ENCODE data around the gene CACNA1D. TPM values are rescaled to one million over a fixed set of nuclear protein-coding genes. Genes with fewer than 3 reads are reported as not detected.

The CACNA1D gene
- total and polyA plus RNA-seq, 2 donors (not counting 3 experiments of a cell fraction or from before 2014, with no cell fraction given) = 0.06 TPM; not detected in 1

GRCh38 chr3:53730576-53730975 lies 236.2 kb downstream of the CACNA1D start:
- no peaks in the 10 kb centered on the region for H3K36me3 ChIP-seq (ENCODE audit: control insufficient read depth in 2 of 2, extremely low read depth in 1 of 2, insufficient read depth in 2 of 2, low read length in 2 of 2)
- no peaks in the 10 kb centered on the region for H4K20me1 ChIP-seq (replicated peaks; ENCODE audit: control insufficient read depth, extremely low read depth, insufficient read depth, low read length)
- no peak overlapping the region for H3K27ac ChIP-seq (ENCODE audit: insufficient read depth, low read depth, low read length)
- BruUV-seq (replicated peaks) = no TSS peak
- intact Hi-C loops (cut with micrococcal nuclease) = no loop called here
- TF ChIP-seq GATA2 (IDR thresholded peaks at IDR 0.05; ENCODE audit: insufficient read depth, insufficient read length, low read depth, low read length) = no peak
- no peak overlapping the region for H2AFZ ChIP-seq (ENCODE audit: low read depth, low read length)
- no peak overlapping the region for H3K4me2 ChIP-seq (ENCODE audit: insufficient read depth, low read length)
- H3K9ac ChIP-seq (replicated peaks; ENCODE audit: extremely low read depth, insufficient read depth, low read length) = no peak overlapping the region
- no peaks in the 10 kb centered on the region for H3K27me3 ChIP-seq (ENCODE audit: control insufficient read depth in 2 of 2, insufficient read depth in 2 of 2, low read length in 2 of 2)
- no peaks in the 10 kb centered on the region for H3K9me1 ChIP-seq (replicated peaks; ENCODE audit: control insufficient read depth, extremely low read depth, insufficient read depth, low read length)
- POLR2A ChIA-PET = no interaction called here
- no peaks in the 10 kb centered on the region for H3K79me2 ChIP-seq (ENCODE audit: control insufficient read depth, insufficient read depth, low read length)
- FAIRE-seq (no peak), DNase-seq (ENCODE audit: low read depth, low spot score) (no peak)
- dilution Hi-C loops (cut with MboI; ENCODE audit: extremely low pct_ligation_motif_present, low sequenced_read_pairs) = no loop called here
- H3K4me3 ChIP-seq (replicated peaks in 1 of 3; ENCODE audit: insufficient read depth in 1 of 3, low read depth in 1 of 3, low read length in 3 of 3) = no peak overlapping the region
- CTCF ChIA-PET = no interaction called here
- H3K9me3 ChIP-seq (replicated peaks; ENCODE audit: control insufficient read depth, insufficient read depth, low read length) = no peaks in the 10 kb centered on the region
- H3K4me1 ChIP-seq (ENCODE audit: control insufficient read depth, extremely low read depth, insufficient read depth, low read length) = no peaks in the 10 kb centered on the region

- dilution Hi-C loops (cut with MboI; ENCODE audit: extremely low pct_ligation_motif_present, low sequenced_read_pairs) = no loop called here
- FAIRE-seq = no peak
- TF ChIP-seq GATA2 (IDR thresholded peaks at IDR 0.05; ENCODE audit: insufficient read depth, insufficient read length, low read depth, low read length) = no peak
- no peak for TF ChIP-seq MAX (IDR thresholded peaks at IDR 0.05; ENCODE audit: insufficient read depth, insufficient read length)
- no peak for TF ChIP-seq EZH2 (IDR thresholded peaks at IDR 0.05; ENCODE audit: borderline replicate concordance, low read depth, low read length, severe bottlenecking)
- TF ChIP-seq FOS (IDR thresholded peaks at IDR 0.05; ENCODE audit: borderline replicate concordance, insufficient read depth, low read length) = no peak
- no peak for TF ChIP-seq POLR2AphosphoS5 (IDR thresholded peaks at IDR 0.05; ENCODE audit: insufficient read depth, low read depth, low read length)
- TF ChIP-seq CTCF (IDR thresholded peaks at IDR 0.05; ENCODE audit: extremely low read depth in 1 of 2, insufficient read depth in 1 of 2, low read depth in 1 of 2, low read length in 2 of 2) = no peak
- no peak for TF ChIP-seq MYC (IDR thresholded peaks at IDR 0.05; ENCODE audit: low read depth, low read length)
- no peak for TF ChIP-seq JUN (IDR thresholded peaks at IDR 0.05; ENCODE audit: borderline replicate concordance, insufficient read depth, insufficient read length, low read depth)
- TF ChIP-seq POLR2A (IDR thresholded peaks at IDR 0.05; ENCODE audit: low read depth, low read length) = no peak
Measured at GRCh38 chr3:53731934-53732624, 237.7 kb downstream of the CACNA1D start.

More at GRCh38 chr3:53731934-53732624, 237.7 kb downstream of the CACNA1D start:
- no peaks in the 10 kb centered on the region for H3K27me3 ChIP-seq (ENCODE audit: control insufficient read depth in 2 of 2, insufficient read depth in 2 of 2, low read length in 2 of 2)
- no peak overlapping the region for H3K27ac ChIP-seq (ENCODE audit: insufficient read depth, low read depth, low read length)
- H3K4me2 ChIP-seq (ENCODE audit: insufficient read depth, low read length) = no peak overlapping the region
- POLR2A ChIA-PET = no interaction called here
- no TSS peak for BruUV-seq (replicated peaks)
- no peak overlapping the region for H3K4me3 ChIP-seq (replicated peaks in 1 of 3; ENCODE audit: insufficient read depth in 1 of 3, low read depth in 1 of 3, low read length in 3 of 3)
- no peak overlapping the region for H2AFZ ChIP-seq (ENCODE audit: low read depth, low read length)
- no peaks in the 10 kb centered on the region for H3K36me3 ChIP-seq (ENCODE audit: control insufficient read depth in 2 of 2, extremely low read depth in 1 of 2, insufficient read depth in 2 of 2, low read length in 2 of 2)
- H3K9me1 ChIP-seq (replicated peaks; ENCODE audit: control insufficient read depth, extremely low read depth, insufficient read depth, low read length) = no peaks in the 10 kb centered on the region
- no peaks in the 10 kb centered on the region for H3K9me3 ChIP-seq (replicated peaks; ENCODE audit: control insufficient read depth, insufficient read depth, low read length)
- no peaks in the 10 kb centered on the region for H3K79me2 ChIP-seq (ENCODE audit: control insufficient read depth, insufficient read depth, low read length)
- CTCF ChIA-PET = no interaction called here
- no peaks in the 10 kb centered on the region for H4K20me1 ChIP-seq (replicated peaks; ENCODE audit: control insufficient read depth, extremely low read depth, insufficient read depth, low read length)
- no peaks in the 10 kb centered on the region for H3K4me1 ChIP-seq (ENCODE audit: control insufficient read depth, extremely low read depth, insufficient read depth, low read length)
- DNase-seq (ENCODE audit: low read depth, low spot score) = no peak
- no peak overlapping the region for H3K9ac ChIP-seq (replicated peaks; ENCODE audit: extremely low read depth, insufficient read depth, low read length)
- intact Hi-C loops (cut with micrococcal nuclease) = no loop called here
